Jurkat, Clone E6-1 (cell line): ENCODE data around the gene FXYD7.

Experiments
- DNase-seq: peaks from one replicate; pipeline ENCODE4 v3.0.0-alpha.2; 2011; ENCODE audit warnings: low read depth, low spot score
- H3K4me3 ChIP-seq: 2 replicates; pipeline ENCODE4 v1.5.1; 2011; ENCODE audit warnings: mild to moderate bottlenecking, low read length, control low read depth, moderate library complexity

Gene FXYD7

GRCh38 chr19:35108730-35109129 is 34.3 kb upstream of the FXYD7 start:
- no peak overlapping the region for H3K4me3 ChIP-seq
- DNase-seq = no peak

- DNase-seq = no peak
- no peak overlapping the region for H3K4me3 ChIP-seq
Observed at GRCh38 chr19:35109395-35110112, 33.5 kb upstream of the FXYD7 start.

GRCh38 chr19:35110974-35111373 is 32.1 kb upstream of the FXYD7 start:
- no peak overlapping the region for H3K4me3 ChIP-seq
- DNase-seq = no peak

- H3K4me3 ChIP-seq = no peak overlapping the region
- DNase-seq = no peak
Observed at GRCh38 chr19:35112995-35113688, 29.9 kb upstream of the FXYD7 start.

- peak overlapping the region; percentile 33 for H3K4me3 ChIP-seq
- peak; percentile 65 for DNase-seq
Observed at GRCh38 chr19:35114353-35115176, 28.5 kb upstream of the FXYD7 start.

GRCh38 chr19:35115177-35115951 is 27.7 kb upstream of the FXYD7 start, which contains the start of gene FXYD3:
Gene FXYD3, plus strand, starts transcription at chr19:35115823. Its CDS starts 3,554 bp downstream, at chr19:35119377.
- no peak for DNase-seq
- H3K4me3 ChIP-seq = peak within 1 kb of the TSS; percentile 33

GRCh38 chr19:35116072-35116801 is 26.8 kb upstream of the FXYD7 start:
- DNase-seq = no peak
- H3K4me3 ChIP-seq = no peak overlapping the region

GRCh38 chr19:35117116-35117515 is 25.9 kb upstream of the FXYD7 start:
- no peak for DNase-seq
- no peak overlapping the region for H3K4me3 ChIP-seq

- no peak for DNase-seq
- no peak overlapping the region for H3K4me3 ChIP-seq
Observed at GRCh38 chr19:35117799-35118198, 25.3 kb upstream of the FXYD7 start.

GRCh38 chr19:35118268-35119020 is 24.6 kb upstream of the FXYD7 start:
- DNase-seq = no peak
- H3K4me3 ChIP-seq = no peak overlapping the region

- no peak for DNase-seq
- H3K4me3 ChIP-seq = no peak overlapping the region
Observed at GRCh38 chr19:35119091-35119490, 24.0 kb upstream of the FXYD7 start.

GRCh38 chr19:35119578-35120155 is 23.4 kb upstream of the FXYD7 start:
- H3K4me3 ChIP-seq = no peak overlapping the region
- DNase-seq = no peak

- no peak for DNase-seq
Observed at GRCh38 chr19:35120492-35120891, 22.6 kb upstream of the FXYD7 start.

GRCh38 chr19:35120898-35121297 is 22.2 kb upstream of the FXYD7 start:
- no peak for DNase-seq
- H3K4me3 ChIP-seq = no peak overlapping the region

More at GRCh38 chr19:35120492-35120891, 22.6 kb upstream of the FXYD7 start:
- no peak overlapping the region for H3K4me3 ChIP-seq

- DNase-seq = no peak
- H3K4me3 ChIP-seq = no peak overlapping the region
Observed at GRCh38 chr19:35122687-35123551, 20.1 kb upstream of the FXYD7 start.

GRCh38 chr19:35123573-35123972 is 19.5 kb upstream of the FXYD7 start:
- no peak for DNase-seq
- no peak overlapping the region for H3K4me3 ChIP-seq
